Endodermal cell (in vitro differentiated cells): Measurements from ENCODE around the gene PLAC8. TPM values are rescaled to one million over a fixed set of nuclear protein-coding genes. Genes with fewer than 3 reads are reported as not detected.

ENCODE experiments used
- DNase-seq: peaks from one replicate; pipeline ENCODE4 v3.0.0-alpha.2; 2017
- H3K27ac ChIP-seq: 2 replicates; pipeline ENCODE4 v1.5.1; 2013; ENCODE audit warnings: mild to moderate bottlenecking, low read depth, low read length, moderate library complexity
- H3K27me3 ChIP-seq: 2 replicates; pipeline ENCODE4 v1.6.1; 2013; ENCODE audit warnings: mild to moderate bottlenecking, low read length, moderate library complexity; ENCODE audit not compliant: insufficient read depth, control insufficient read depth, poor library complexity, severe bottlenecking
- H3K36me3 ChIP-seq: 2 replicates; pipeline ENCODE4 v1.7.0; 2013; ENCODE audit warnings: mild to moderate bottlenecking, low read length, moderate library complexity; ENCODE audit not compliant: control insufficient read depth, insufficient read depth
- H3K4me1 ChIP-seq: one replicate; pipeline ENCODE4 v1.7.0; 2013; ENCODE audit warnings: low read length; ENCODE audit not compliant: control insufficient read depth, insufficient read depth
- H3K4me3 ChIP-seq: 2 replicates; pipeline ENCODE4 v1.5.1; 2013; ENCODE audit warnings: mild to moderate bottlenecking, low read length, moderate library complexity
- H3K9ac ChIP-seq: 2 replicates; pipeline ENCODE4 v1.6.1; 2013; ENCODE audit warnings: mild to moderate bottlenecking, low read length, moderate library complexity; ENCODE audit not compliant: poor library complexity, severe bottlenecking; ENCODE audit errors: extremely low read depth
- H3K9me3 ChIP-seq: 2 replicates; pipeline ENCODE4 v1.6.1; 2013; ENCODE audit warnings: mild to moderate bottlenecking, low read length, moderate library complexity; ENCODE audit not compliant: control insufficient read depth
- H3K27ac Mint-ChIP-seq: 2 replicates; pipeline ENCODE4 v1.8.0; 2020; ENCODE audit warnings: mixed read lengths
- H3K27me3 Mint-ChIP-seq: 2 replicates; pipeline ENCODE4 v1.8.0; 2021; ENCODE audit warnings: mild to moderate bottlenecking, mixed read lengths; ENCODE audit not compliant: insufficient read depth
- H3K36me3 Mint-ChIP-seq: 2 replicates; pipeline ENCODE4 v1.8.0; 2020; ENCODE audit warnings: low read depth, mixed read lengths
- H3K4me1 Mint-ChIP-seq: 2 replicates; pipeline ENCODE4 v1.8.0; 2020; ENCODE audit warnings: mixed read lengths
- H3K4me3 Mint-ChIP-seq: 2 replicates; pipeline ENCODE4 v1.8.0; 2020; ENCODE audit warnings: mild to moderate bottlenecking, moderate library complexity, mixed read lengths
- H3K9me3 Mint-ChIP-seq: 2 replicates; pipeline ENCODE4 v1.8.0; 2020; ENCODE audit warnings: mild to moderate bottlenecking, mixed read lengths
- CTCF ChIP-seq: fragments of 200-600 bp; sonication (generic); conservative IDR thresholded peaks from 2 replicates; pipeline ENCODE4 v1.5.0; 2021; ENCODE audit warnings: antibody characterized with exemption, mild to moderate bottlenecking
- WGBS, 2 experiments: methylation state at CpG; one replicate each; pipeline versions ENCODE4 v1.1.5 to v1.1.7; 2013; ENCODE audit warnings: missing lambda C conversion rate in 2 of 2, mixed read lengths in 1 of 2; ENCODE audit not compliant: insufficient coverage in 1 of 2, insufficient read length in 1 of 2; 5-methylcytosine and 5-hydroxymethylcytosine counted together
- total RNA-seq, 2 donors: library from RNA; stranded (reverse); fragmentation: NEBNext Ultra II Directional in 1 of 2; extraction: Animal tissue kit (Norgen Biotek cat#: 25700) in 1 of 2; gene quantifications; 2 replicates in 1 of 2; 3 replicates in 1 of 2; pipeline ENCODE4 v1.2.1, GENCODE V29; 2021

PLAC8 gene
- total RNA-seq, 2 donors from 2014 or later: 1.8 to 2.6 TPM

DNA sequence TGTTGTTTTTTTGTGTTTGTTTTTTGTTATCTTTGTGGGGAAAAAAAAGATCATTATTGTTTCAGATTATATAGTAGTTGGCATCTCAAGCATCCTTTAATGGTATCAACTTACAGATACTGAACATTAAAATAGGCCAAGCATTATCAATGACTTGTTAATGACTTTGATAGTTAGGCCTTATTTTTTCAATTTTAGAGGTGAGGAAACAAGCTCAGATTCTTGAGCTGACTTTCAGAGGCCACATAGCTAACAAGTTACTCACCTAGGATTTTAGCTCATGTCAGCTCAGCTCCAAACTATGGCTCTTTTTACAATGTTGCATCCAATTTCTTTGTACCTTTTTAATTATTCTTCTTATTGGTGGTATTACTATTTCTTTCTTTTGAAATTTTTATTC, 471 bp upstream of the PLAC8 start:
- Mint-ChIP-seq H3K27me3 (no peaks in the 10 kb centered on the region), H3K9me3 (no peaks in the 10 kb centered on the region), H3K4me1 (peaks cover 15% of the 10 kb centered on the region), H3K4me3 (no peak overlapping the region), H3K36me3 (no peaks in the 10 kb centered on the region), H3K27ac (peak overlapping the region; percentile 80)
- Histone ChIP-seq H3K27me3 (no peaks in the 10 kb centered on the region), H3K9me3 (no peaks in the 10 kb centered on the region), H3K4me3 (peak overlapping the region; percentile 6), H3K27ac (no peak overlapping the region), H3K4me1 (no peaks in the 10 kb centered on the region), H3K36me3 (no peaks in the 10 kb centered on the region), H3K9ac (no peak overlapping the region)
- DNase-seq: no peak
- no peak for TF ChIP-seq CTCF

DNA sequence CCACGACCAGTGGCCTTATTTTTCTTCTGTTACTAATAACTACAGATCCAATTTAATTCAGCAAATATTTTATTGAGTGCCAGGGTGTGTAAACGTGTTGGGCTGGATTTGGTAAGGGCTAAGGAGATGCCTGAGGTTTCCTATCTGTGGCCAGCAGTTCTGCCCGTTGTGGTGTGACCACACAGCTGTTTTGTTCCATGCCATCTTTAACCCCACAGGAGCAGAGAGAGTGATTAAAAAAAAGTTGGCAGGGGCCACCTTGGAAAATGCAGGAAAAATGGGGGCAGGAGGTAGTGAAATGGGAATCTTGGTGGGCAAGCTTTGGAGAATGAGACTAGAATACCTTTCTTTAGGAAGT, 1.1 kb downstream of the PLAC8 start:
- no peak for TF ChIP-seq CTCF
- H3K4me3 ChIP-seq: no peak overlapping the region
- H3K27me3 ChIP-seq: peaks cover 9% of the 10 kb centered on the region
- no peak overlapping the region for H3K9ac ChIP-seq
- Mint-ChIP-seq H3K36me3 (no peaks in the 10 kb centered on the region), H3K9me3 (no peaks in the 10 kb centered on the region), H3K4me3 (no peak overlapping the region), H3K4me1 (peaks cover 15% of the 10 kb centered on the region), H3K27me3 (peaks cover 7% of the 10 kb centered on the region), H3K27ac (no peak overlapping the region)
- WGBS, 2 experiments: 85 to 100% methylated on average over 3 of the region's 3 CpGs
- H3K36me3 ChIP-seq: no peaks in the 10 kb centered on the region
- DNase-seq: no peak
- no peak overlapping the region for H3K27ac ChIP-seq
- no peaks in the 10 kb centered on the region for H3K4me1 ChIP-seq
- no peaks in the 10 kb centered on the region for H3K9me3 ChIP-seq

DNA sequence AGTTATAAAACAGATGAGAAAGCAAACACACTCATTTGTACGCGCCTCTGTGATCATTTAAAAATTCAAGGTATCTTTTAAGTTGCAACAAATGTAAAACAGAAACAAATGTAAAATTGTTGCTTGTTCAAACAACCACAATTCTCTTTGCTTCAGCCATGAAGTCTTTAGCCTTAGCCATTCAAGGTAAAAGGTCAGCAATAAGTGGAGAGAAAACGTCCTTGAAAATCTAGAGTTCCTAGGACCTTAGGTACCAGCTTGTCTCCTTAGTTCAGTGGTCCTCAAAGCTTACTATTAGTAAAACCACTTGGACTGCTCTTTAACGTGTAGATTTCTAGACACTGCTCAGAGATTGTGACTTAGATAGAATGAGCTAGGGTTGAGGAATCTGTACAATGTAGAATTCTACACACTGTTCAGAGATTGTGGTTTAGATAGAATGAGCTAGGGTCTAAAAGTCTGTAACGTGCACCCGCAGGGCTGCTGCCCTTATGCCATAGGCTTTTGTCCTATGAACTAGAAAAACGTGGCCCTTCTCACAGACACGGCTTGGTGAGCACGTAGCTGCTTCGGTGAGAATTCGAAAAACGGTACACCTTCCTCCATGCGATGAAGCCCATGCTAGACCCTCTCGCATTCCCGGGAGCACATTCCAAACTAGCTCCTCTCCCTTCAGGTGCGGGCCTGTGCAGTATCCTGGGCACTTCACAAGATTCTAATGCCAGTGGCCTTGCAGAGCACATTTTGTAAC, 1.7 kb downstream of the PLAC8 start:
- no peak overlapping the region for H3K4me3 ChIP-seq

More for the DNA sequence above, 1.7 kb downstream of the PLAC8 start:
- Histone ChIP-seq H3K9ac (no peak overlapping the region), H3K4me1 (no peaks in the 10 kb centered on the region), H3K9me3 (no peaks in the 10 kb centered on the region), H3K27ac (no peak overlapping the region), H3K36me3 (no peaks in the 10 kb centered on the region), H3K27me3 (peaks cover 11% of the 10 kb centered on the region)
- TF ChIP-seq CTCF: no peak
- peaks cover 11% of the 10 kb centered on the region for H3K27me3 Mint-ChIP-seq
- H3K4me1 Mint-ChIP-seq: peaks cover 15% of the 10 kb centered on the region
- 94 to 97% methylated on average over 16 of the region's 16 CpGs for WGBS, 2 experiments
- no peak for DNase-seq
- H3K36me3 Mint-ChIP-seq: no peaks in the 10 kb centered on the region
- no peaks in the 10 kb centered on the region for H3K9me3 Mint-ChIP-seq
- no peak overlapping the region for H3K4me3 Mint-ChIP-seq
- H3K27ac Mint-ChIP-seq: no peak overlapping the region
